PC-9 (cell line): Measurements from ENCODE around the gene C19orf44.

Experiments used
- EZH2 ChIP-seq: fragments of 200-600 bp; sonication (generic); IDR thresholded peaks from 2 replicates; pipeline ENCODE4 v1.8.0; 2017; ENCODE audit warnings: antibody characterized with exemption, low read depth
- TF ChIP-seq, protein P1 (sequence below): fragments of 200-600 bp; sonication (generic); conservative IDR thresholded peaks from 2 replicates; pipeline ENCODE4 v1.6.1; 2017; ENCODE audit warnings: mixed run types, antibody characterized with exemption, mild to moderate bottlenecking, moderate library complexity

DNA sequence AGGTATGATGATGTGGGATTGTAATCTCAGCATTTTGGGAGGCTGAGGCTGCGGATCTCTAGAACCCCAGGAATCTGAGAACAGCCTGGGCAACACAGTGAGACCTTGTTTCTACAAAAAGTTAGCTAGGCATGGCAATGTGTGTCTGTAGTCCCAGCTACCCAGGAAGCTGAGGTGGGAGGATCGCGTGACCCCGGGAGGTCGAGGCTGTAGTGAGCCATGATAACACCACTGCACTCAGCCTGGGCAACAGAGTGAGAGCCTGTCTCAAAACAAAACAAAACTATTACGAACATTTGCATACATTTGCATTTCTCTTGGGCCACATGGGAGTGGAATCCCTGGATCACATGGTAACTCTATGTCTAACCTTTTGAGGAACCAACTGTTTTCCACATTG is 1.6 kb downstream of the C19orf44 start:
- TF ChIP-seq, protein P1, sequence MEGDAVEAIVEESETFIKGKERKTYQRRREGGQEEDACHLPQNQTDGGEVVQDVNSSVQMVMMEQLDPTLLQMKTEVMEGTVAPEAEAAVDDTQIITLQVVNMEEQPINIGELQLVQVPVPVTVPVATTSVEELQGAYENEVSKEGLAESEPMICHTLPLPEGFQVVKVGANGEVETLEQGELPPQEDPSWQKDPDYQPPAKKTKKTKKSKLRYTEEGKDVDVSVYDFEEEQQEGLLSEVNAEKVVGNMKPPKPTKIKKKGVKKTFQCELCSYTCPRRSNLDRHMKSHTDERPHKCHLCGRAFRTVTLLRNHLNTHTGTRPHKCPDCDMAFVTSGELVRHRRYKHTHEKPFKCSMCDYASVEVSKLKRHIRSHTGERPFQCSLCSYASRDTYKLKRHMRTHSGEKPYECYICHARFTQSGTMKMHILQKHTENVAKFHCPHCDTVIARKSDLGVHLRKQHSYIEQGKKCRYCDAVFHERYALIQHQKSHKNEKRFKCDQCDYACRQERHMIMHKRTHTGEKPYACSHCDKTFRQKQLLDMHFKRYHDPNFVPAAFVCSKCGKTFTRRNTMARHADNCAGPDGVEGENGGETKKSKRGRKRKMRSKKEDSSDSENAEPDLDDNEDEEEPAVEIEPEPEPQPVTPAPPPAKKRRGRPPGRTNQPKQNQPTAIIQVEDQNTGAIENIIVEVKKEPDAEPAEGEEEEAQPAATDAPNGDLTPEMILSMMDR, result no peak
- TF ChIP-seq EZH2, result no peak
